ENCODE measurements around the gene SLC17A4.

The SLC17A4 gene

DNA sequence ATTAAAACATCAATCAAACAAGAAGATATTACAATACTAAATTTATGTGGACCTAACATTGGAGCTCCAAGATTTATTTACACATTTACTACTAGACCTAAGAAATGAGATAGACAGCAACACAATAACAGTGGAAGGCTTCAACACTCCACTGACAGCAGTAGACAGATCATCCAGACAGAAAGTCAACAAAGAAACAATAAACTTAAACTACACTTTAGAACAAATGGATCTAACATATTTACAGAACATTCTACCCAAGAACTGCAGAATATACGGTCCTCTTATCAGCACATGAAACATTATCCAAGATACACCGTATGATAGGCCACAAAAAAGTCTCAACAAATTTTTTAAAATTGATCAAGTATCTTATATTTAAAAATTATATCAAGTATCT is 50.3 kb downstream of the SLC17A4 start:
- H3K36me3 ChIP-seq (replicated peaks): no peaks in the 10 kb centered on the region
- no peak overlapping the region for H3K4me3 ChIP-seq
- in situ Hi-C loops (cut with MboI; ENCODE audit: low sequenced_read_pairs): no loop called here
- no peaks in the 10 kb centered on the region; the same call in 1 of the 2 replicates for H3K27me3 ChIP-seq (ENCODE audit: low read depth)
- no peaks in the 10 kb centered on the region for H3K4me1 ChIP-seq
- no peak for DNase-seq (ENCODE audit: low spot score in 2 of 2)
- no peaks in the 10 kb centered on the region for H3K9me3 ChIP-seq

DNA sequence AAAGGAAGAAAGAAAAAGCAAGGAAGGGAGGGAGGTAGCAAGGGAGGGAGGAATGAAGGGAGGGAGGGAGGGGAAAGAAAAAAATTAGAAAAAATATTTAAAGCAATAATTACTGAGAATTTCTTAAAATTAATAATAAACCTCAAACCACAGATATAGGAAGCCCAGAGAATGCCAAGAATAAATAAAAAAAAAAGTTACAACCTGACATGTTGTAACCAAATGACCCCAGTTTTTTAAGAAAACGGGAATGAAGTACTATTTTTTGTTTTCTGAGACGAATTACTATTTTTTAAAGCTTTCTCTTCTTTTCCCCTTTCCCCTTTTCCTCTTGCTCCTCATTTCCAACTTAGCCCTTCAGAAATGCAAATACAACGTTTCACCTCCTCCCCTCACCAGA is 60.7 kb downstream of the SLC17A4 start:
- in situ Hi-C loops (cut with MboI; ENCODE audit: low sequenced_read_pairs): no loop called here
- DNase-seq (ENCODE audit: low spot score in 2 of 2): no peak
- no peaks in the 10 kb centered on the region for H3K9me3 ChIP-seq
- no peaks in the 10 kb centered on the region for H3K36me3 ChIP-seq (replicated peaks)
- H3K4me3 ChIP-seq: no peak overlapping the region
- H3K4me1 ChIP-seq: no peaks in the 10 kb centered on the region
- H3K27me3 ChIP-seq (ENCODE audit: low read depth): 0 out of 2 replicates have a peak, but pooled peaks cover 3% of the 10 kb centered on the region

DNA sequence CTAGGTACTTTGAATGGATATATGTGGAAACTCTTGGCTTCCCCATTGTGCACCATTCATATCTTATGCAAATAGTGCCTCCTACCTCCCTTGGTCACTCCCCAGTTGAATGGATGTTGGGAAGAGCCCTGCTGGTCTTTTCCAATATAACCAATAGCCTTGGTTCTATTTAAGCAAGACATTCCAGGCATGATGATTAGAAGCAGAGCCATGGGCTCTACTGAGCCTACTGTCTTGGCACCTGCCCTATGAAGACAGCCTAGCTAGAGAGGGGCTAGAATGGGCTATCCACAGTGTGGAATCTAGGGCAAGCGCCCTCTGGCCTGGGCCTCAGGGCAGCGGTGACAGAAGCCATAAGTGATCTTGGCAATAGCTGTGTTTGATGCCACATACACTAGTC is 61.7 kb downstream of the SLC17A4 start:
- H3K27me3 ChIP-seq (ENCODE audit: low read depth): 0 out of 2 replicates have a peak, but pooled peaks cover 3% of the 10 kb centered on the region
- no peaks in the 10 kb centered on the region for H3K36me3 ChIP-seq (replicated peaks)
- no peak overlapping the region for H3K4me3 ChIP-seq
- in situ Hi-C loops (cut with MboI; ENCODE audit: low sequenced_read_pairs): no loop called here
- H3K4me1 ChIP-seq: no peaks in the 10 kb centered on the region
- H3K9me3 ChIP-seq: no peaks in the 10 kb centered on the region
- no peak for DNase-seq (ENCODE audit: low spot score in 2 of 2)

DNA sequence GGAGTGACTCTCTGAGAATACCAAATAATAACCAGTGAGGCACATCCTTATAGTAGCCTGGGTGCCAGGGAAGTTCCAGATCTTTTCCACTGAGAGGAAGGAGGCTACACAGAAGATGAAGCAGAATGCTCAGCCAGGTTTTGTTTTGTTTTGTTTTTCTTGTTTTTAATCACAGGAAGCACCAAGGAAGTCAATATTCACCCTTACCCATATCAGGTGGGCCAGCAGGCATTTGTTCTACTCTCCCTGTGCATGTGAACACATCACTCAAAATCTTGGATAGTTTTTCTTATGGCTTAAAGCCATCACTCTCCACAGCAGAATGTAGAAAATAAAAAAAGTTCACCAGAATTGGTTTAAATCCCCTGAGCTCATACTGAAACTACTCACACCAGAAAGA is 66.8 kb downstream of the SLC17A4 start:
- no peaks in the 10 kb centered on the region for H3K36me3 ChIP-seq (replicated peaks)
- in situ Hi-C loops (cut with MboI; ENCODE audit: low sequenced_read_pairs): no loop called here
- H3K4me3 ChIP-seq: no peak overlapping the region
- no peaks in the 10 kb centered on the region for H3K4me1 ChIP-seq
- no peak for DNase-seq (ENCODE audit: low spot score in 2 of 2)
- H3K27me3 ChIP-seq (ENCODE audit: low read depth): peaks cover 3% of the 10 kb centered on the region; the same call in 1 of the 2 replicates
- no peaks in the 10 kb centered on the region for H3K9me3 ChIP-seq

DNA sequence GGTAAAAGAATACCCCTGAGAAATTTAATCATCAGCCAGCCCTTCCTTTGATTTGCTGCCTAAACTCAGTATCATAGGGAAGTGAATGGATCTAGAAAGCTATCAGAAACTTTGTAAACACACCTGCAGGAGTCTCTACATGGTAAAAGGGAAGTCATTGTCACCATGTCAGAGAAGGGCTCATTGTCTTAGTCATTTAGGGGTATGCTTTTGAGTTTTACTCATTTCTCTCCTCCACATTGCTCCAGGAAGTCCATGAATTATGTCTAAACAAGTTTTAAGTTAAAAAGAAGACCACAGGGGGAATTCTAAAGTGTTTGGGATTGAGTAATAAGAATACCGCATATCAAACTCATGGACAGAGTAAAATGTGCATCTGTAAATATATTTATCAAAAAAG is 74.8 kb downstream of the SLC17A4 start:
- DNase-seq (ENCODE audit: low spot score in 2 of 2): no peak
- in situ Hi-C loops (cut with MboI; ENCODE audit: low sequenced_read_pairs): no loop called here

DNA sequence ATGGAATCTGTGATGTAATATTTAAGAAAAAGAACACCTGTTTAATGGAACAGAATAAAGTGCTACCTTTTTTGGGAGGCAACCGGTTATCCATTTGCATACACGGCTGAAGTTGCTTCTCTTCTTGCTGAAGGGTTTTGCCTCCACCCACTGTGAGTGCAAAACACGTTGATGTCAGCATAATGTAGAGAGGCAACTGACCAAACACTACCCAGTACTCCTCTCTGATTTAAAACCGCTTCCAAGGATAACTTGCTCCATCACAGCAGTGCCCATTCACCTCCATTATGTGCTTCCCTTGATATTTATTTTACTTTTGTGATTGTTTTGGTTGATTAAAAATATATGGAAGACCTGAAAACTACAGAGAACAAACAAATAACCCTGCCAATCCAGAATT is 75.9 kb downstream of the SLC17A4 start:
- Histone ChIP-seq H3K9me3 (no peaks in the 10 kb centered on the region), H3K4me3 (no peak overlapping the region), H3K36me3 (replicated peaks) (no peaks in the 10 kb centered on the region), H3K4me1 (peaks cover 4% of the 10 kb centered on the region), H3K27me3 (ENCODE audit: low read depth) (peaks cover 26% of the 10 kb centered on the region)
- in situ Hi-C loops (cut with MboI; ENCODE audit: low sequenced_read_pairs): no loop called here
- DNase-seq (ENCODE audit: low spot score in 2 of 2): no peak

More for the DNA sequence above, 74.8 kb downstream of the SLC17A4 start:
- H3K4me1 ChIP-seq: no peaks in the 10 kb centered on the region
- no peaks in the 10 kb centered on the region for H3K9me3 ChIP-seq
- no peak overlapping the region for H3K4me3 ChIP-seq
- H3K27me3 ChIP-seq (ENCODE audit: low read depth): peaks cover 26% of the 10 kb centered on the region
- no peaks in the 10 kb centered on the region for H3K36me3 ChIP-seq (replicated peaks)
